IMR-90 (cell line): ENCODE measurements around the gene MAFF. TPM values are rescaled to one million over a fixed set of nuclear protein-coding genes. Genes with fewer than 3 reads are reported as not detected.
A peak's percentile ranks its signal among the peaks of the same experiment; 100 is the strongest.

Experiments
- ATAC-seq: fragments of 200-7000 bp; cut with Tn5 transposase; 2 replicates; pipeline ENCODE4 v1.9.1; 2020; ENCODE audit warnings: low read depth, mild to moderate bottlenecking, moderate library complexity
- BruUV-seq: library from RNA; stranded (reverse); fragments of 400-500 nt; replicated peaks from 2 replicates; lab custom pipeline; 2021; lab: Mats Ljungman, UMichigan
- CTCF ChIA-PET: fragments of 300-600 bp; formaldehyde crosslinking; extraction: SDS; loops from one replicate; lab custom pipeline; 2021; ENCODE audit warnings: antibody characterized with exemption; lab: Yijun Ruan, JAX
- POLR2A ChIA-PET: fragments of 300-600 bp; sonication (Branson Sonifier 250); formaldehyde crosslinking; loops from one replicate; lab custom pipeline; 2022; ENCODE audit warnings: antibody characterized with exemption; ENCODE audit not compliant: unreplicated experiment; lab: Charles Lee
- DNase-seq: peaks from one replicate; pipeline ENCODE4 v3.0.0; 2013
- H2AFZ ChIP-seq: replicated peaks from 2 replicates; pipeline ENCODE3; 2013; ENCODE audit warnings: low read length, mild to moderate bottlenecking; ENCODE audit not compliant: poor library complexity
- H2AK5ac ChIP-seq: 2 replicates; pipeline ENCODE4 v1.6.1; 2013; ENCODE audit warnings: low read depth, low read length, inconsistent platforms
- H2AK9ac ChIP-seq: replicated peaks from 2 replicates; pipeline ENCODE3; 2013; ENCODE audit warnings: mild to moderate bottlenecking, low read depth, low read length, moderate library complexity; ENCODE audit not compliant: poor library complexity
- H2BK120ac ChIP-seq: 2 replicates; pipeline ENCODE4 v1.6.1; 2013; ENCODE audit warnings: low read depth, low read length, inconsistent platforms
- H2BK15ac ChIP-seq: 3 replicates; pipeline ENCODE4 v1.6.1; 2013; ENCODE audit warnings: low read depth, low read length, inconsistent platforms
- H2BK20ac ChIP-seq: 2 replicates; pipeline ENCODE4 v1.6.1; 2013; ENCODE audit warnings: low read depth, mild to moderate bottlenecking, inconsistent platforms, low read length, moderate library complexity
- H2BK5ac ChIP-seq: 2 replicates; pipeline ENCODE4 v1.6.1; 2013; ENCODE audit warnings: mild to moderate bottlenecking, low read depth, low read length, inconsistent platforms; ENCODE audit not compliant: poor library complexity, severe bottlenecking
- H3K14ac ChIP-seq: replicated peaks from 2 replicates; pipeline ENCODE4 v1.6.1; 2013; ENCODE audit warnings: low read depth, low read length, inconsistent platforms
- H3K18ac ChIP-seq: 2 replicates; pipeline ENCODE4 v1.6.1; 2013; ENCODE audit warnings: low read depth, low read length, control low read depth
- H3K23ac ChIP-seq: 2 replicates; pipeline ENCODE4 v1.6.1; 2013; ENCODE audit warnings: low read depth, low read length, inconsistent platforms
- H3K27ac ChIP-seq: 2 replicates; pipeline ENCODE4 v1.5.1; 2013; ENCODE audit warnings: mild to moderate bottlenecking, control low read depth, low read length; ENCODE audit not compliant: insufficient read depth
- H3K27me3 ChIP-seq: 2 replicates; pipeline ENCODE4 v1.6.1; 2013; ENCODE audit warnings: low read length; ENCODE audit not compliant: control insufficient read depth, insufficient read depth
- H3K36me3 ChIP-seq: 2 replicates; pipeline ENCODE4 v1.6.1; 2013; ENCODE audit warnings: low read length, mixed read lengths; ENCODE audit not compliant: control insufficient read depth, insufficient read depth
- H3K4ac ChIP-seq: 2 replicates; pipeline ENCODE4 v1.6.1; 2013; ENCODE audit warnings: low read depth, low read length, inconsistent platforms
- H3K4me1 ChIP-seq: 2 replicates; pipeline ENCODE4 v1.6.1; 2013; ENCODE audit warnings: low read length, mixed read lengths; ENCODE audit not compliant: control insufficient read depth, insufficient read depth
- H3K4me2 ChIP-seq: 2 replicates; pipeline ENCODE4 v1.6.1; 2013; ENCODE audit warnings: low read depth, mild to moderate bottlenecking, control low read depth, low read length, moderate library complexity
- H3K4me3 ChIP-seq: 2 replicates; pipeline ENCODE4 v1.5.1; 2013; ENCODE audit warnings: low read depth, mild to moderate bottlenecking, control low read depth, low read length, moderate library complexity; ENCODE audit not compliant: insufficient read depth
- H3K56ac ChIP-seq: 2 replicates; pipeline ENCODE4 v1.6.1; 2013; ENCODE audit warnings: low read length, inconsistent platforms; ENCODE audit not compliant: insufficient read depth; ENCODE audit errors: extremely low read depth
- H3K79me1 ChIP-seq, 2 experiments: 2 replicates each; pipeline ENCODE4 v1.6.1; 2013; ENCODE audit warnings: low read length in 2 of 2, inconsistent platforms in 1 of 2, low read depth in 1 of 2
- H3K9ac ChIP-seq: 2 replicates; pipeline ENCODE4 v1.6.1; 2013; ENCODE audit warnings: low read depth, low read length, control low read depth
- H3K9me1 ChIP-seq: 2 replicates; pipeline ENCODE4 v1.6.1; 2013; ENCODE audit warnings: low read length, inconsistent platforms; ENCODE audit not compliant: insufficient read depth
- H3K9me3 ChIP-seq: 2 replicates; pipeline ENCODE4 v1.6.1; 2013; ENCODE audit warnings: low read length; ENCODE audit not compliant: control insufficient read depth, insufficient read depth
- H4K20me1 ChIP-seq: 2 replicates; pipeline ENCODE4 v1.6.1; 2013; ENCODE audit warnings: low read length, inconsistent platforms; ENCODE audit not compliant: insufficient read depth
- H4K5ac ChIP-seq: 2 replicates; pipeline ENCODE4 v1.6.1; 2013; ENCODE audit warnings: mild to moderate bottlenecking, low read depth, low read length, control low read depth
- H4K8ac ChIP-seq, 2 experiments: 2 replicates each; pipeline ENCODE4 v1.6.1; 2013; ENCODE audit warnings: low read depth in 2 of 2, low read length in 2 of 2, control low read depth in 1 of 2, inconsistent platforms in 1 of 2
- H4K91ac ChIP-seq: 2 replicates; pipeline ENCODE4 v1.6.1; 2013; ENCODE audit warnings: low read depth, low read length, inconsistent platforms; ENCODE audit not compliant: insufficient read depth
- CEBPB ChIP-seq: IDR thresholded peaks from 2 replicates; pipeline ENCODE4 v1.6.1; 2012; ENCODE audit warnings: low read depth, low read length, improper control_type of control experiment
- CTCF ChIP-seq: conservative IDR thresholded peaks from 2 replicates; pipeline ENCODE4 v1.5.1; 2012; ENCODE audit warnings: mild to moderate bottlenecking, low read depth, low read length, improper control_type of control experiment
- FOS ChIP-seq: fragments of 150-350 bp; IDR thresholded peaks from 2 replicates; pipeline ENCODE4 v1.6.1; 2016; ENCODE audit warnings: low read depth, low read length
- NFE2L2 ChIP-seq: fragments of 150-350 bp; IDR thresholded peaks from 2 replicates; pipeline ENCODE4 v1.6.1; 2016; ENCODE audit warnings: low read depth, mild to moderate bottlenecking, low read length
- RCOR1 ChIP-seq: IDR thresholded peaks from 2 replicates; pipeline ENCODE4 v1.6.1; 2012; ENCODE audit warnings: mild to moderate bottlenecking, low read length, improper control_type of control experiment; ENCODE audit not compliant: insufficient replicate concordance
- SMC3 ChIP-seq: fragments of 150-350 bp; IDR thresholded peaks from 2 replicates; pipeline ENCODE4 v1.6.1; 2016; ENCODE audit warnings: low read depth, mild to moderate bottlenecking, antibody characterized with exemption, low read length, moderate library complexity
- USF2 ChIP-seq: fragments of 150-350 bp; IDR thresholded peaks from 2 replicates; pipeline ENCODE4 v1.6.1; 2017; ENCODE audit warnings: mild to moderate bottlenecking, antibody characterized with exemption, low read length, low read depth
- WGBS, 2 experiments: methylation state at CpG; one replicate each; pipeline versions ENCODE4 v1.1.5 to v1.1.7; 2013; ENCODE audit warnings: missing lambda C conversion rate in 2 of 2; ENCODE audit not compliant: insufficient read length in 1 of 2; ENCODE audit errors: extremely low coverage in 2 of 2; 5-methylcytosine and 5-hydroxymethylcytosine counted together
- dilution Hi-C: fragments of 300-500 bp; cut with HindIII; formaldehyde crosslinking; loops from one replicate; pipeline ENCODE4 v1.14.3; 2018; ENCODE audit warnings: low sequenced_read_pairs; ENCODE audit not compliant: unreplicated experiment
- in situ Hi-C: fragments of 300-500 bp; cut with MboI; formaldehyde crosslinking; loops from 3 replicates; pipeline ENCODE4 v1.14.3; 2019; ENCODE audit warnings: low sequenced_read_pairs, inconsistent platforms, mixed read lengths
- intact Hi-C: fragments of 100-400 bp; cut with micrococcal nuclease; formaldehyde crosslinking; loops from 2 replicates; pipeline ENCODE4 v1.10.0; 2022
- polyA plus RNA-seq, 3 experiments: library from polyadenylated mRNA; depleted of rRNA; stranded (reverse); fragments of >200 nt; gene quantifications; 2 replicates each; pipeline ENCODE4 v1.2.3, GENCODE V29; 2012; ENCODE audit warnings: low replicate concordance in 1 of 3
- total RNA-seq: library from RNA; depleted of rRNA; stranded (reverse); fragments of >200 nt; gene quantifications from 2 replicates; pipeline ENCODE4 v1.2.3, GENCODE V29; 2012

Gene MAFF
- total and polyA plus RNA-seq, 2 of the 4 experiments (the other 2 are of a cell fraction) = 18.3 to 25.9 TPM

GRCh38 chr22:38257181-38257580, 55.4 kb downstream of the MAFF start:
- Histone ChIP-seq H2BK20ac (no peak overlapping the region), H3K4me1 (peaks cover 26% of the 10 kb centered on the region), H3K4ac (peak overlapping the region; percentile 94), H2BK5ac (peak overlapping the region; percentile 96), H3K79me1 (peaks cover 15 to 80% of the 10 kb centered on the region in 2 experiments), H3K9ac (peak overlapping the region; percentile 72), H2BK120ac (peak overlapping the region; percentile 74), H3K56ac (peak overlapping the region; percentile 79; the same call in 1 of the 2 replicates), H3K27me3 (no peaks in the 10 kb centered on the region), H4K91ac (peak overlapping the region; percentile 72; the same call in 1 of the 2 replicates), H3K4me2 (peak overlapping the region; percentile 95), H3K18ac (peak overlapping the region; percentile 93), H3K9me1 (peaks cover 35% of the 10 kb centered on the region), H2AFZ (peak overlapping the region; percentile 68), H4K8ac (peak overlapping the region; percentile 26 to 97; a peak in 3 of 4 replicates), H3K14ac (peak overlapping the region; percentile 90), H3K23ac (peak overlapping the region; percentile 78), H3K9me3 (no peaks in the 10 kb centered on the region), H4K5ac (peak overlapping the region; percentile 88), H3K27ac (peak overlapping the region; percentile 96), H2AK9ac (no peak overlapping the region), H2AK5ac (peak overlapping the region; percentile 48; the same call in 1 of the 2 replicates), H3K4me3 (peak overlapping the region; percentile 20; the same call in 1 of the 2 replicates), H2BK15ac (peak overlapping the region; percentile 79; the same call in 1 of the 3 replicates), H4K20me1 (peaks cover 71% of the 10 kb centered on the region), H3K36me3 (no peaks in the 10 kb centered on the region)
- no TSS peak for BruUV-seq
- ChIA-PET POLR2A (interaction anchor here (0.5 kb wide), 1 partner anchor 34 kb away, joined by 3 read pairs; no protein-coding TSS in a partner anchor), CTCF (interaction anchor here (0.6 kb wide), 2 partner anchors 167 to 825 kb away, joined by 3 read pairs; no protein-coding TSS in a partner anchor)
- WGBS, 2 experiments = 0% methylated on average over 3 of the region's 14 CpGs; no CpG with 5 or more reads in 1 of the 2 experiments
- no peak for TF ChIP-seq USF2
- TF ChIP-seq FOS = no peak
- no peak for TF ChIP-seq CTCF
- TF ChIP-seq SMC3 = no peak
- TF ChIP-seq RCOR1 = no peak
- no peak for TF ChIP-seq NFE2L2
- no peak for TF ChIP-seq CEBPB
- DNase-seq (peak; percentile 81), ATAC-seq (peak; percentile 77)
- dilution Hi-C loops = no loop called here
- intact Hi-C loops = no loop called here
- in situ Hi-C loops = no loop called here
